Eye (tissue), 1 donor: Measurements from ENCODE around the gene TMEM233.

ENCODE experiments used
- DNase-seq: peaks from one replicate; pipeline ENCODE4 v3.0.0-alpha.2; 2015

Gene TMEM233

DNA sequence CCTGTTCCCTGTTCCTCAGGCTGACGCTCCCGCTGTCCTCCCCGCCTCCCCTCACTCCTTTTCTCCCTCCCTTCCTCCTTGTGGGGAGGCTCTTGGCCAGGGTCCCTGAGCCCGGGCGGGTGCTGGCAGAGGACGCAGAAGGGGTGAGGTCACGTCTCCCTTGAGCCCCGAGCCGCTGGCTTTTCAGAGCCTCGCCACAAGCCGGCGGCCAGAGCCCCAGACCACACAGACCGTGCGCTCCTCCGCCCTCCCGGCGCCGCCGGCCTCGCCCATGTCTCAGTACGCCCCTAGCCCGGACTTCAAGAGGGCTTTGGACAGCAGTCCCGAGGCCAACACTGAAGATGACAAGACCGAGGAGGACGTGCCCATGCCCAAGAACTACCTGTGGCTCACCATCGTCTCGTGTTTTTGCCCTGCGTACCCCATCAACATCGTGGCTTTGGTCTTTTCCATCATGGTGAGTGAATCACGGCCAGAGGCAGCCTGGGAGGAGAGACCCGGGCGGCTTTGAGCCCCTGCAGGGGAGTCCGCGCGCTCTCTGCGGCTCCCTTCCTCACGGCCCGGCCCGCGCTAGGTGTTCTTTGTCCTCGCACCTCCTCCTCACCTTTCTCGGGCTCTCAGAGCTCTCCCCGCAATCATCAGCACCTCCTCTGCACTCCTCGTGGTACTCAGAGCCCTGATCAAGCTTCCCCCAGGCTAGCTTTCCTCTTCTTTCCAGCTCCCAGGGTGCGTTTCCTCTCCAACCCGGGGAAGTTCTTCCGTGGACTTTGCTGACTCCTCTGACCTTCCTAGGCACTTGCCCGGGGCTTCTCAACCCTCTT lies at the start of gene TMEM233:
TMEM233 (plus strand) TSS at position 197 of the 821 bp plus-strand sequence; CDS start at position 272, 75 bp downstream.
- peak; percentile 50 for DNase-seq

DNA sequence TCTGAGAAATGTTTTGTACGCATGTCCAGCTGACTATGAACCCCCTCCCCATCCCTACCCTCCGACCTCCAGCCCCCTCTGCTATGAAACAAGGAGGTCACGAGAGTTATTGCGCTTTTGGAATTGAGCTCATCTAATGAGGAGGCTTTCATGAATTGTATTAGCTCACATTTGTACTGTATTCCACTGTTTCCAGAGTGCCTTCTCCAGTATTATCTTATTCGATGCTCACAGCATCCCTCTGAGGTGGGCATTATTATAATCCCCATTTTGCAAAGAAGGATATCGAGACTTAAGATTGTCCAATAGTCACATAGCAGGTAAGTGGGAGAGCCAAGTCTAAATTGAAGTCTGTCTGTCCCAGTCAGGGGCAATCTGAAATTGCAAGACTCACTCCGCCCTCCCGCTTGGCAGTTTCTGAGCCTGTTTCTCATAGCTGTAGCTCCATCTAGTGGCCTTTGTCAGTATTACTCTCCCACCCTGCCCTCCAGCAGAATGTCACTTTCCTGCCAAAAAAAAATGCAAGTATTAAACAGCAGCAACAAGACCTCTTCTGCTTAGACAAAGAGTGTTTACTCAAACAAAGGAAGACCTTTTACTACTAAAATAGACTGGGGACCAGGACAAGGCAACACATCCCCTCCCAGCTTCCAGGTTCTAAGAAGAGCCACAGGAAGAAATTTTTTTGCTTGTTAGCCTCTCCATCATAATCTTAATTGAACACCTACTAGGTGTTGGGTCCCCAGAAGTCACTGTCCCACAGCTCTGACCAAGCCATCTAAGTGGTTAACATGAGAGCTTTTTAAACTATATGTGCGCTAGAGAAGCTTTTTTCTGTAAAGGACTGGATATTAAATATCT lies 48.6 kb upstream of the TMEM233 start:
- DNase-seq: peak; percentile 90

DNA sequence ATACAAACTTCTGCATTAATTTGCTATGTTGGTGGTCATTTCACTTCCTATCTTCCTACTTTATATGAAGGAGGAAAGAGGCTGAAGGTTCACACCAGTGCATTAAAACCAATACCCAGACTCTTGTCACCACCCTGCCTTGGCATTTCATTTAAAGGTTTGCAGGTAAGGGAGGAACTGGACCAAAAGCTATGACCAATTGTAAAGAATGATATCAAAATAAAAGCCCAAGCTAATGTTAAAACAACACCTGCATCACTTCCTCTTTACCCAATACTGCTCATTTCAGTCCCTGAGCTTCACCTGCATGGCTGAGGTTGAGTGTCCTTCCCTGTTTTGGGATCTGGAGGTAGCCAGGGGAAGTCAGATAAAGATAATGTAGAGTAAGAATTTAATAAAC lies 47.2 kb upstream of the TMEM233 start:
- no peak for DNase-seq

- DNase-seq: no peak
These were observed 46.6 kb upstream of the TMEM233 start for GRCh38 chr12:119547001-119547400.

DNA sequence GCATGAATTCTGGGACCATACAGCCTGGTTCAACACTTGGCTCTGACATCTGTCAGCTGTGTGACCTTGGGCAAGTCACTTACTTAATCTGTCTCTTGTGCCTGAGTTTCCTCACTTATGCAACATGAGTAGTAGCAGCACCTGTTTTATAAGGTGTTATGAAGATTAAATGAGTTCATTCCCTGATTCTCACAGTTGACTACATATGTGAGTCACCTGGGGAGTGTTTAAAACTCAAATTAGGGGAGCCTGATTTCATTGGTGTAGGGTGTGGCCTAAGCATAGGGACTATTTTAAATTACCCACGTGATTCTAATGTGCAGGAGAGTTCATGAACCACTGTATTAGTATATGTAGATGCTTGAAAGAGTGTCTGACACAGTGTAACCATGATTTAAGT lies 36.7 kb upstream of the TMEM233 start:
- no peak for DNase-seq

DNA sequence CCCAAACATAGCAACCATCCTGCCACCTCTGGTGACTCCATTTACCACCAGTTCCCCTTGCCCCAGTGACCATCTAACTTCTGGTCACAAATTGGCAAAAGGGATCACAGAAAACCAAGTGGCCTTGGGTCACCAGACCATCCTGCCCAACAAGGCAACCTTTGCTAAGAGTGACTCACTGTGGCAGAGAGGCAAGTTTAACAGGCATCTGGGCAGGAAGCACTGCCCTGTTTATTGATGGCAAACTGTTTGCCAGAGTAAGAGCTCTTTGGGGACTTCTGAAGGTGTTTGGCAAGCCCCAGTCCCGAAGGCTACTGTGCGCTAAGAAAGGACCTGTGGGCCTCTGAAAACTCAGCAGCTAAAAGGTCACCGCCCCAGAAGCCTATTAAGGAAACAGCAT lies 28.2 kb upstream of the TMEM233 start:
- DNase-seq: no peak

- no peak for DNase-seq
These were observed 22.8 kb upstream of the TMEM233 start for GRCh38 chr12:119570771-119571170.

DNA sequence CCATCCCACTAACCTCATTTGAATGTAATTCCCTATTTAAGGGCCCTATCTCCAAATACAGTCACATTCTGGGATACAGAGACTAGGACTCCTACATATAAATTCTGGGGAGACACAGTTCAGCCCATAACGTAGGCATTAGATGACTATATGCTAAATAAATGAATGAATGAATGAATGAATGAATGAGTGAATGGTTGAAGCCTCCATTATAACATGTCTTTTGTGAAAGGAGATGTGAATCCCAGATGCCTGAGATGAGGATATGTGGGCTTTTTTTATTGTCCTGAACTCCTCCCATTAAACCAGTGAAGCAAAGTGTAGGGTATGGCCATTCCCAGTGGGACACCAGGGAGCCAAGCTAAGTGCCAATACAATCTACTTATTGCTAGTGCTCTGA lies 20.5 kb upstream of the TMEM233 start:
- no peak for DNase-seq

- DNase-seq: no peak
These were observed 19.3 kb upstream of the TMEM233 start for GRCh38 chr12:119574255-119574654.

DNA sequence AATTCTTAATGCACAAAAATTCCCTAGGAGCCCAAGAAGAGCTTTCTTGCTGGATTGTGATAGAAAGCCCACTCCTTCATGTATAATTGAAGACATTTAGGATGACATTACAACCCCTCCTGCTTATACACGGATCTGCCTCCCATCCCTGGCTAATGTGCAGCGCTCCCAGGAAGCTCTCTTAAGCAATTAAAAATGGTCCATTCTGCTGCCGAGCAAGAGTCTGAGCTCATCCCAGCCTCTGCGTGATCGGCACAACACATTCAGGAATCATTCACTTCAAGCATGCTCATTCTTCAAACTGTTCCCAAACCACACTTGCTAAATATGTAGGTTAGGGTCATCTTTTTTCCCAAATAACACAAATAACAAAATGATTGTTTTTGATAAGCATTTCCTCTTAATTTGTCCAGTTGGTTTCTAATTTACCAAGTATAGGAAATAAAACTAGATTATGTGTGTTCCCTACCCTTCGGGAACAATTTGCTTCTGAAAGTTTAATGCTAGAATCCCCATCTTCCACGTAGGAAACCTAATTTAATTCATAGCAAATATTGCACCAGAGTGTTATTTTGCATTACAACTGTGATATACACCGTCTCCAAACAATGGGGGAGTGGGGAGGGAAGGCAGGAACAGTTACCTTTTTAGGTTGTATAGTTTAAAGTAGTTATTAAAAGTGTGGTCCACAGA lies 17.3 kb upstream of the TMEM233 start:
- peak; percentile 6 for DNase-seq

- DNase-seq: no peak
These were observed 16.7 kb upstream of the TMEM233 start for GRCh38 chr12:119576915-119577314.

DNA sequence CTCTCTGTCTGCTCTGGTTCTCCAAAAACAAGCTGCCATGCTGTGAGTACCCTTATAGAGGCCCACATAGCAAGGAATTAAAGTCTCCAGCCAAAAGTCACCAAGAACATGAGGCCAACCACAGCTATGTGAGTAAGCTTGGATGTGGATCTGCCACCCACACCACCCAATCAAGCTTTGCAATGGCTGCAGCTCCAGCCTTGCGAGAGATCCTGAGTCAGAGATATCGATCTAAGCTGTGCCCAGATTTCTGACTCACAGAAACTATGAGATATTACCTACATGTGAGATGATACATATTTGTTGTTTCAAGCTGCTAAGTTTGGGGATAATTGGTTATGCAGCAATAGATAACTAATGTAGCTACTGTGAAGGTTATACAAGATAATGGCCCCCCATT lies 15.5 kb upstream of the TMEM233 start:
- no peak for DNase-seq

GRCh38 chr12:119589097-119589496 lies 4.5 kb upstream of the TMEM233 start:
- peak; percentile 3 for DNase-seq

- no peak for DNase-seq
These were observed 3.9 kb upstream of the TMEM233 start for GRCh38 chr12:119589634-119590033.

DNA sequence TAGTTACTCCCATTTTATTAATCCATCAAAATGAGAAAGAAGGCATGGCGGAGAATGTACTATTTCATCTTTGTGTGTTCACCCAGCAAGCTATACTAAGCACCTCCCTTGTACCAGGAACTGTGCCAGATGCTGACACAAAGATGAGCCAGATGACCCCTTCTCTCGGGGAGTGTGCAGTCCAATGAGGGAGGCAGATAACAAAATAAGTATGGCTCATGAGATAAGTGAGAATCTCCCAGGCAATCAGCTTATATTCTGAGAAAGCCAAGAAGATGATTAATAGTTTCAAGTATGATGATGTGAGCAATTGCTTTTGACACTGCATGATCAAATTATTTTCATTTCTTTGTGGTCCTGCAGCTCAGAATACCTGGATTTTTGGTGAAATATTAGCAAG lies 1.3 kb upstream of the TMEM233 start:
- DNase-seq: no peak

- peak; percentile 30 for DNase-seq
These were observed 791 bp downstream of the TMEM233 start for GRCh38 chr12:119594399-119594730.

- DNase-seq: peak; percentile 35
These were observed 1.3 kb downstream of the TMEM233 start for GRCh38 chr12:119594772-119595445.

DNA sequence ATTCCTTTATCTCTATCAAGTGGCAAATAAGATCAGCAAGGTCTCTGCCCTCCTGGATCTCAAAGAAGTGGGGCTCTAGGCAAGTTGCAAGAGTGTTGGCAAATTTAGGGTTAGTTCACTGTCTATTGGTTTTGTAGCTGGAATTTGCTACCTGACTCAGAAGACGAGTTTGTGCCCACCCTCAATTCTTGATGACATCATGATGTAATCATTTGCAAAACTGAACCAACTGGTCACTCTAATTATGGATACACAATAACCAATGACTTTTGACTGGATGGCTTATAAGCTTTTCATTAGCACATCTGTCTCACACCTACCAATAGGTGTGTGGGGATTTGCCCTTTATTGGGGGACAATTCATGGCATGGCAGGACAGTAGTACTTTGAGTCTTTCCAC lies 4.6 kb downstream of the TMEM233 start:
- no peak for DNase-seq

DNA sequence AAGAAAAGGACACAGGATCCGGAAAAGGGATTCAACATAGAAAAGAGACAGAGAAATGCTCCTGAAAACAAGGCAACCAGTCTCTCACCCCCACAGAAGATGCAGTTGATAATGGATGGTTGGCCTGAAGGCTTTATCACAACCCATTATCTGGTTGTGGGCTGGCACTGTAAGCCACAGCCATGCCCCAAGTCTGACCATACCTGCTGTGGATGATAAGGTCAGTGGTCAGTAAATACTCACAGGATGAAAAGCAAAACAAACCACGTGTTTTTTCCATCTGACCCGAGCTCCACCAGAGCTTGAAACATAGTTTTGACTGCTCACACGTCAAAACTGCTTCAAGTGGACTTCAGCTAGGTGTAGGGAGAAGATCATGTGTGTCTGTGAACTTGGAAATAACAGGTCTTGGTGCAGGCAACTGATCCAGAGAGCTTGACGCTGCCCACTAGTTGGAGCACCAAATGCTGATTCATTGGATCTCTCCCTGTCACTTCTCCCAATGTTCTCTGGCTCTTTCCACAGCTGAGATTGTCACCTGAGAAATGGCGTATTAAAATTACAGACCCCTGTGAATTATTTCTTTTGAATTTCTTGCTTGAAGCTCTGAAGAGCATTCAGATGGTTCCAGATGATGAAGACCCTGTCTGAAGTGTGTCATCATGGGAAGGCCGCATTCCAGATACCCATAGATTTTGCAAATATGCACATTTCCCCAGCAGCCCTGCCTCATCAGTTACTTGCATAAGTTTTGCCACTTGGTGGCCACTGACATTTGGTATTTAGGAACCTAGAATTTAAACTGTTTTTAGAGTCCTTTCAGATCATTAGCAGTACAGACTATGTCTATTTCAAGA lies 8.5 kb downstream of the TMEM233 start:
- DNase-seq: no peak

GRCh38 chr12:119602734-119603094 lies 9.1 kb downstream of the TMEM233 start:
- no peak for DNase-seq

GRCh38 chr12:119603767-119604166 lies 10.2 kb downstream of the TMEM233 start:
- DNase-seq: no peak

DNA sequence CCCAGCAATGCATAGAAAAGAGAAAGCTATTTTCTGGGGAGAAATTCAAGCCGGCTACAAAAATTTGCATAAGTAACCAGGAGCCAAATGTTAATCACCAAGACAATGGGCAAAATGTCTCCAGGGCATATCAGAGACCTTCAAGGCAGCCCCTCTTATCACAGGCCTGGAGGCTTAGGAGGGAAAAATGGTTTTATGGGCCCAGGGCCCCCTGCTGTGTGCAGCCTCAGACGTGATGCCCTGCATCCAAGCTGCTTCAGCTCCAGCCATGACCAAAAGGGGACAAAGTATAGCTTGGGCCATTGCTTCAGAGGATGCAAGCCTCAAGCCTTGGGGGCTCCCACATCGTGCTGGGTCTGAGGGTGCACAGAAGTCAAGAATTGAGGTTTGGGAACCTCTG lies 15.8 kb downstream of the TMEM233 start:
- DNase-seq: no peak
